NCI-H1694 (cell line): ENCODE data around the gene FAM234B.

Experiments
- DNase-seq: peaks from one replicate; lab custom pipeline; 2025; lab: John Stamatoyannopoulos, UW

FAM234B gene

GRCh38 chr12:13119826-13120225 lies 75.6 kb downstream of the FAM234B start:
- no peak for DNase-seq

- no peak for DNase-seq
These were observed 76.2 kb downstream of the FAM234B start for GRCh38 chr12:13120413-13120812.

- no peak for DNase-seq
These were observed 77.4 kb downstream of the FAM234B start for GRCh38 chr12:13121568-13121967.

- no peak for DNase-seq
These were observed 80.7 kb downstream of the FAM234B start for GRCh38 chr12:13124656-13125505.

GRCh38 chr12:13125996-13126395 lies 81.8 kb downstream of the FAM234B start:
- no peak for DNase-seq

- DNase-seq: no peak
These were observed 82.3 kb downstream of the FAM234B start for GRCh38 chr12:13126494-13126893.

GRCh38 chr12:13127444-13127843 lies 83.3 kb downstream of the FAM234B start:
- DNase-seq: no peak

- no peak for DNase-seq
These were observed 84.2 kb downstream of the FAM234B start for GRCh38 chr12:13128291-13128965.

GRCh38 chr12:13130981-13131380 lies 86.8 kb downstream of the FAM234B start:
- no peak for DNase-seq
